Heart left ventricle (tissue), 16 donors: ENCODE results near the gene DTNB. TPM values are rescaled to one million over a fixed set of nuclear protein-coding genes. Genes with fewer than 3 reads are reported as not detected.

Experiments
- ATAC-seq, 4 donors: fragments of 200-7000 bp; cut with Tn5 transposase; one replicate each; pipeline ENCODE4 v1.9.1; 2020 to 2022; ENCODE audit warnings: moderate library complexity in 4 of 4, mild to moderate bottlenecking in 3 of 4, moderate number of reproducible peaks in 1 of 4
- DNase-seq, 5 donors: peaks; one replicate each; pipeline ENCODE4 v3.0.0-alpha.2; 2020
- H3K27ac ChIP-seq, 12 donors: fragments of 200-600 bp; sonication (generic) in 4 of 12; one replicate each; pipeline versions ENCODE4 v1.5.0 to v1.8.0; 2016 to 2022; ENCODE audit warnings: mild to moderate bottlenecking in 2 of 12
- H3K27me3 ChIP-seq, 9 donors: fragments of 200-600 bp; sonication (generic) in 2 of 9; one replicate each; pipeline versions ENCODE4 v1.5.1 to v1.8.0; 2016 to 2022; ENCODE audit warnings: mild to moderate bottlenecking in 3 of 9
- H3K36me3 ChIP-seq, 9 donors: fragments of 200-600 bp; sonication (generic) in 2 of 9; one replicate each; pipeline versions ENCODE4 v1.5.0 to v1.8.0; 2018 to 2022; ENCODE audit warnings: mild to moderate bottlenecking in 2 of 9
- H3K4me1 ChIP-seq, 12 donors: fragments of 200-600 bp; sonication (generic) in 4 of 12; one replicate each; pipeline versions ENCODE4 v1.5.0 to v1.8.0; 2016 to 2022; ENCODE audit warnings: mild to moderate bottlenecking in 3 of 12
- H3K4me3 ChIP-seq, 12 donors: fragments of 200-600 bp; sonication (generic) in 4 of 12; one replicate each; pipeline versions ENCODE4 v1.5.0 to v1.8.0; 2017 to 2022; ENCODE audit warnings: mild to moderate bottlenecking in 9 of 12, moderate library complexity in 4 of 12
- H3K9me3 ChIP-seq, 12 donors: fragments of 200-600 bp; sonication (generic) in 4 of 12; one replicate each; pipeline versions ENCODE4 v1.5.0 to v1.8.0; 2016 to 2022; ENCODE audit warnings: mild to moderate bottlenecking in 1 of 12
- POLR2A ChIP-seq, 2 donors: fragments of 450-650 bp; IDR thresholded peaks; one replicate each; pipeline ENCODE4 v1.6.1; 2017; ENCODE audit warnings: antibody characterized with exemption in 2 of 2, mild to moderate bottlenecking in 2 of 2, moderate library complexity in 2 of 2
- WGBS, 4 donors: extraction: QIAGEN DNeasy Blood & Tissue Kit in 2 of 4; methylation state at CpG; one replicate each; pipeline versions ENCODE4 v1.1.5 to v1.1.7; 2013 to 2018; 5-methylcytosine and 5-hydroxymethylcytosine counted together
- intact Hi-C, 10 donors: fragments of 100-400 bp; cut with DNase I; formaldehyde crosslinking; loops; one replicate each; pipeline versions ENCODE4 v1.11.1 to v1.14.2; 2022
- polyA plus RNA-seq, 2 donors: library from polyadenylated mRNA; stranded (reverse); fragments of 200-250 nt; gene quantifications; one replicate each; pipeline ENCODE4 v1.2.3, GENCODE V29; 2013
- total RNA-seq, 9 donors: library from RNA; depleted of rRNA in 2 of 9; stranded (reverse); fragments of >200 nt in 2 of 9; fragmentation: NEBNext Ultra II Directional in 3 of 9; extraction: Animal tissue kit (Norgen Biotek cat#: 25700) in 3 of 9; gene quantifications; one replicate each; pipeline versions ENCODE4 v1.1.0 to v1.2.4, GENCODE V29; 2016 to 2023
- TF ChIP-seq, protein P1 (sequence below), 12 donors: fragments of 200-600 bp; sonication (generic) in 4 of 12; IDR thresholded peaks; one replicate each; pipeline versions ENCODE4 v1.5.0 to v1.8.0; 2018 to 2022; ENCODE audit warnings: antibody characterized with exemption in 12 of 12, mild to moderate bottlenecking in 5 of 12
- donor health status: ischemic (EF 13 %, LVEDD 7.1; RV severe dilation, severe dysfunction).
- donor health status: healthy with polysubstance abuse.
- donor health status: DM: no; HTN: yes; CAD: no.
- donor health status: DM: no; HTN: no; CAD: no.
- donor health status: ischemic (EF 25% LVEDD 6.9; RV normal size, moderate dysfunction).
- donor health status: ischemic (EF 25% LVEDD 5.7; RV mildly dilated, moderate dysfunction).
- donor health status: healthy.
- donor health status: DM: yes; HTN: yes; CAD: no.
- donor health status: ischemic (EF 35%, LVEDD 5.7; RV mildly dilated, moderate dysfunction).
- donor health status: nonischemic (EF 11% LVEDD 7.7; RV severe dilation, severe dysfunction).
- donor health status: DM: yes; HTN: yes; CAD: no.
- donor health status: PGD.
- donor health status: ischemic (EF 29% LVEDD 5.4; RV normal size, mild dysfunction).
- donor health status: nonischemic (EF 23%, LVEDD 6.1; RV moderate dilation, normal function).

Gene DTNB
- total and polyA plus RNA-seq, 11 donors: 2.5 to 17.3 (median 5.6) TPM

DNA sequence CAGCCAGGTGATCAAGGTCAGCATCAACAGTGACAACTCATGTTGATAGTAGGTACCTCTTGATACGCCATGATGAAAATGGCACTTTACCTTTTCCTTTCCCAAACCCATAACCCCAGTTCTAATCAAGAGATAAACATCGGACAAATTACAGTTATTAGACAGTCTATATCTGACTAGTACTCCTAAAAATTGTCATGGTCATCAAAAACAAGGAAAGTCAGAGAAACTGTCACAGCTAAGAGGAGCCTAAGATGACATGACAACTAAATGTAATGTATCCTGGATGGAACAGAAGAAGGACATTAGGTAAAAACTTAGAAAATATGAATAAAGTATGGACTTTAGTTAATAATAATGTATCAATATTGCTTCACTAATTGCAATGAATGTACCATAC is 234.6 kb downstream of the DTNB start:
- TF ChIP-seq POLR2A (IDR thresholded peaks at IDR 0.05): no peak
- TF ChIP-seq, protein P1, sequence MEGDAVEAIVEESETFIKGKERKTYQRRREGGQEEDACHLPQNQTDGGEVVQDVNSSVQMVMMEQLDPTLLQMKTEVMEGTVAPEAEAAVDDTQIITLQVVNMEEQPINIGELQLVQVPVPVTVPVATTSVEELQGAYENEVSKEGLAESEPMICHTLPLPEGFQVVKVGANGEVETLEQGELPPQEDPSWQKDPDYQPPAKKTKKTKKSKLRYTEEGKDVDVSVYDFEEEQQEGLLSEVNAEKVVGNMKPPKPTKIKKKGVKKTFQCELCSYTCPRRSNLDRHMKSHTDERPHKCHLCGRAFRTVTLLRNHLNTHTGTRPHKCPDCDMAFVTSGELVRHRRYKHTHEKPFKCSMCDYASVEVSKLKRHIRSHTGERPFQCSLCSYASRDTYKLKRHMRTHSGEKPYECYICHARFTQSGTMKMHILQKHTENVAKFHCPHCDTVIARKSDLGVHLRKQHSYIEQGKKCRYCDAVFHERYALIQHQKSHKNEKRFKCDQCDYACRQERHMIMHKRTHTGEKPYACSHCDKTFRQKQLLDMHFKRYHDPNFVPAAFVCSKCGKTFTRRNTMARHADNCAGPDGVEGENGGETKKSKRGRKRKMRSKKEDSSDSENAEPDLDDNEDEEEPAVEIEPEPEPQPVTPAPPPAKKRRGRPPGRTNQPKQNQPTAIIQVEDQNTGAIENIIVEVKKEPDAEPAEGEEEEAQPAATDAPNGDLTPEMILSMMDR (IDR thresholded peaks at IDR 0.05): no peak
- Histone ChIP-seq H3K27me3 (no peaks in the 10 kb centered on the region), H3K27ac (no peak overlapping the region), H3K4me1 (no peaks in the 10 kb centered on the region), H3K36me3 (peaks cover 0 to 10% (median 0%) of the 10 kb centered on the region in 9 donors), H3K4me3 (no peak overlapping the region), H3K9me3 (peaks cover 0 to 6% (median 0%) of the 10 kb centered on the region in 12 donors)
- DNase-seq (no peak), ATAC-seq (no peak)
- WGBS, 4 donors: 95 to 97% (median 96%) methylated on average over 2 of the region's 2 CpGs
- intact Hi-C loops: no loop called here

DNA sequence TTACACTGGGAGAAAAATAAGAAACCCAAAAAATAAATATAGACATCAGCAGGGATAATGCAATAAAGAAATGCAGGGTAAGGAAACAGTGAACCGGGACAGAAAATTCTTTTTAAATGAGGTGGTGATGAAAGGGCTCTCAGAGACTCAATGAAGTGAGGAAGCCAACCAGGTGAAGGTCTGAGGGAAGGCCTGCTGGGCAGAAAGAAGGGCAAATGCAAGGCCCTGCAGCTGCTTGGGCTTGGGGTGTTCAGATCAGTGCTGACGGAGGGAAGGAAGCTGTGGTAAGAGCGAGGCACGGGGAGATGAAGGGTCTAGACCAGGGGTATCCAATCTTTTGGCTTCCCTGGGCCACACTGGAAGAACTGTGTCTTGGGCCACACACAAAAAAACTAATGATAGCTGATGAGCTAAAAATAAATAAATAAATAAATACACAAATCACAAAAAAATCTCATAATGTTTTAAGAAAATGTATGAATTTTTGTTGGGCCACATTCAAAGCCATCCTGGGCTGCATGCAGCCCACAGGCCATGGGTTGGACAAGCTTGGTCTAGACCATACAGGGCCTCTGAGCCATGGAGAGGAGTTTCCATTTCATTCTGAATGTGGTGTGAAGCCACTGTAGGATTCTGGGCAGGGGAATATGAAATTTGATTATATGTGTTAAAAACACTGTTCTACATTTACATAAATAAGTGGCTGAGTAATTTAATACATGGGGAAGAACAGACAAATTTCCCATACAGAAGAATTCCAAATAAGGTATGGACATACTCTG is 235.3 kb downstream of the DTNB start:
- no peak overlapping the region for H3K4me3 ChIP-seq
- TF ChIP-seq, protein P1 (IDR thresholded peaks at IDR 0.05): no peak
- TF ChIP-seq POLR2A (IDR thresholded peaks at IDR 0.05): no peak
- intact Hi-C loops: no loop called here
- no peak for DNase-seq
- H3K9me3 ChIP-seq: peaks cover 0 to 6% (median 0%) of the 10 kb centered on the region in 12 donors
- WGBS, 4 donors: 91 to 97% (median 94%) methylated on average over 4 of the region's 4 CpGs
- H3K27ac ChIP-seq: no peak overlapping the region
- ATAC-seq: no peak
- peaks cover 0 to 10% (median 0%) of the 10 kb centered on the region in 9 donors for H3K36me3 ChIP-seq
- H3K27me3 ChIP-seq: no peaks in the 10 kb centered on the region
- H3K4me1 ChIP-seq: no peaks in the 10 kb centered on the region

DNA sequence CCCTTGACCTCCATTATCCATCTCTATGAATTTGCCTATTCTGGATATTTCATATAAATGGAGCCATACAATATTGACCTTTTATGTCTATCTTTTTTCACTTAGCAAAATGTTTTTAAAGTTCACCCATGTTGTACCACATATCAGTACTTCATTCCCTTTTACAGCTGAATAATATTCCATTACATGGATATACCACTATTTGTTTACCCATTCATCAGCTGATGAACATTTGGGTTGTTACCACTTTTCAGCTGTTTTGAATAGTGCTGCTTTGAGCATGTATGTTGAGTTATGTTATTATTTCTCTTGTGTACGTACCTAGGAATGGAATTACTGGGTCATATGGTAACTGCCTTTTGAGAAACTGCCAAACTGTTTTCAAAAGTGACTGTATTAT is 238.0 kb downstream of the DTNB start:
- H3K27me3 ChIP-seq: no peaks in the 10 kb centered on the region
- WGBS, 4 donors: 94 to 100% (median 99%) methylated on average over 1 of the region's 1 CpG
- intact Hi-C loops: no loop called here
- peaks cover 0 to 6% (median 0%) of the 10 kb centered on the region in 12 donors for H3K9me3 ChIP-seq
- DNase-seq (no peak), ATAC-seq (no peak)
- no peak for TF ChIP-seq POLR2A (IDR thresholded peaks at IDR 0.05)
- TF ChIP-seq, protein P1 (IDR thresholded peaks at IDR 0.05): no peak
- no peak overlapping the region for H3K4me3 ChIP-seq
- H3K27ac ChIP-seq: no peak overlapping the region
- peaks cover 0 to 18% (median 0%) of the 10 kb centered on the region in 9 donors for H3K36me3 ChIP-seq
- H3K4me1 ChIP-seq: no peaks in the 10 kb centered on the region

DNA sequence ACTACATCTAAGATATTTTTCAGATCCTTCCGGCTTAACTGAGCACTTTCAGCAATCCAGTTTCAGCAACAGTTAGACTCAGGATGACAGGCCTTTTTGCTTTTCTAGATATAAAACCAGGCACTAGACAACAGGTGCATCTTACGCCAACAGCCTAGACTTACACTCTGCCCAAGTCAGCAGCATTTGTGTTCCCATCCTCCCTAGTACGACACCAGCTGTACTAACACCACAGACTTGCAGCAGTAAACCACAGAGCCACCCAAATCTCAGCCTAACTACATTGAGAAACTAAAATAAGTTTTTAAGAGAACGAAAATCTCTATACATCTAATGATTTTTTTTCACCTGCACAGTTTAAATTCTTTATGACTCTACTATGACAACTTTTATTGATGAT is 241.8 kb downstream of the DTNB start:
- DNase-seq (no peak), ATAC-seq (no peak)
- no peaks in the 10 kb centered on the region for H3K4me1 ChIP-seq
- H3K27ac ChIP-seq: no peak overlapping the region
- 89 to 95% (median 93%) methylated on average over 4 of the region's 4 CpGs for WGBS, 4 donors
- peaks cover 0 to 18% (median 0%) of the 10 kb centered on the region in 9 donors for H3K36me3 ChIP-seq
- no peak overlapping the region for H3K4me3 ChIP-seq
- TF ChIP-seq, protein P1 (IDR thresholded peaks at IDR 0.05): no peak
- TF ChIP-seq POLR2A (IDR thresholded peaks at IDR 0.05): no peak
- H3K9me3 ChIP-seq: peaks cover 0 to 6% (median 0%) of the 10 kb centered on the region in 12 donors
- intact Hi-C loops: no loop called here
- no peaks in the 10 kb centered on the region for H3K27me3 ChIP-seq
